AML-193 (cell line): ENCODE results near the gene STXBP1.
"Not testable (repeated sequence)": the region's sequence is repeated elsewhere in the genome, so short reads cannot be mapped to it uniquely, and the experiment has no call there.

Experiments
- DNase-seq, 2 experiments: peaks; one replicate each; lab custom pipeline; 2025; lab: John Stamatoyannopoulos, UW

STXBP1 gene

DNA sequence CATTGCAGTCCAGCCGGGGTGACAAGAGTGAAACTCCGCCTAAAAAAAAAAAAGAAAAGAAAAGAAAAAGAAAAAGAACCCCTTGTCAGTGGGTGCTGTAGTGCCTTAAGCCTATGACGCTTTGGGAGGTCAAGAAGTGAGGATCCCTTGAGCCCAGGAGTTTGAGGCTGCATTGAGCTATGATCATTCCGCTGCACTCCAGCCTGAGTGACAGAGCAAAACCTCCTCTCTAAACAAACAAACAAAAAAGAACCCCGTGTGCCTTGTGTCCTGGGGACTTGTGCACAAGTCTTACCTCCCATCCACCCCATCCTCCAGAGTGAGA lies 33.5 kb upstream of the STXBP1 start:
- DNase-seq, result no peak

DNA sequence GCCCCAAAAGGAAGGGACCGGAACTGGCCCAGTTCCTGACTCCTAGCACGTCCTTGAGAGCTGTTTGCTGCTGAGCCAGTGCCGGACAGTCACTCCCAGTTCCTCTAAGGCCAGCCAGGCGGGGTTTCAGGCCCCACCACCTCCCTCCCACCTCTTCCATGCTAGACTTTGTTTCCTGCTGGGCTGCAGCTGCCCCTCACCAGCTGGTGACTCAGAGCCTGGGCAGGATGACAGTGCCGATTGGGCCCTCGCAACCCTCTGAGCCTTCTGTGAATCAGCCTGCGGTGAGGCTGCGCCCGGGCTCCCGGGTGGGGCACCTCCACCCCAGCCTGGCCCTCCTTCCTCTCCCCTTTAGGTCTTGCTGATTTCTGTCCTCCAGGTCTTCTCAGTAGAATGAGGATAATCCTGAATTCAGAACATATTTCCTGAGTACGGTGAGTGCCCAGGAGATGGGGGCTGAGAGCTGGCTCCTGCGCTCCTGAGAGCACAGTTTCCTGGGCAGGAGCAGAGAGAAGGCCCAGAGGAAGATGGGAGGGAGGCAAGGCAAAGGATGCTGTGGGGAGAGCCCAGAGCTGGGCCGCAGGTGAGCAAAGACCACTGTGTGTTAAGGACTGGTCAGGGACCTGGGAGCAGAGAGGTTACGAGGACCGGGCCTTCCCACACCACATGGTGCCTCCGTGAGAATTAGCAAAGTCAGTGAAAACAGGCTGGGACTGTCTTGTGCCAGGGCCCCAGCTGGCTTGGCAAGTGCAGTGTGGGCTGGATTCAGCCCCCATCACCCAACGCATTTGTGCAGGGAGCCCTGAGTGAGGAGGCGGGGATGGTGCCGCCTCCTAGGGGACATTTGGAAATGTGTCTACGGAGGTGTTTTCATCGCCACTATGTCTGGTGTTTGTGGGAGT lies 32.9 kb upstream of the STXBP1 start:
- DNase-seq, result peak; percentile 74 to 80

DNA sequence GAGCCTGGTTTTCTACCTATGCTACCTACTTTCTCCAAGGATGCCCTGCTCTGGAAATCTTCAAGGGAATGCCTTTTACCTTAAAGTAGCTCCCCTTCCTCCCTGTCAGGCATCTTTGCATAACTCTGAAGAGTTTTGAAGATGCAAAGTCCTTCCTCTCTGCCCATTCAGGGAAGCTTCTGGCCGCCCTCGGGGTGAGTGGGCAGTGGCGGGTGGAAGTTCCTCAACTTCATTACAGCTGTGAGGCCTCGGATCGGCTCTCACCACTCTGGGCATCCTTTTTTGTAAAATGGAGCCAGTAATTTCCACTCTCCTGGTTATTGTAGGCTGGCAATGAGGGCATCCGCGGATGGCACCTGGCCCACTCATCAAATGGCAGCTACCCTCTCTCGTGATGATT lies 31.7 kb upstream of the STXBP1 start:
- DNase-seq, result no peak

DNA sequence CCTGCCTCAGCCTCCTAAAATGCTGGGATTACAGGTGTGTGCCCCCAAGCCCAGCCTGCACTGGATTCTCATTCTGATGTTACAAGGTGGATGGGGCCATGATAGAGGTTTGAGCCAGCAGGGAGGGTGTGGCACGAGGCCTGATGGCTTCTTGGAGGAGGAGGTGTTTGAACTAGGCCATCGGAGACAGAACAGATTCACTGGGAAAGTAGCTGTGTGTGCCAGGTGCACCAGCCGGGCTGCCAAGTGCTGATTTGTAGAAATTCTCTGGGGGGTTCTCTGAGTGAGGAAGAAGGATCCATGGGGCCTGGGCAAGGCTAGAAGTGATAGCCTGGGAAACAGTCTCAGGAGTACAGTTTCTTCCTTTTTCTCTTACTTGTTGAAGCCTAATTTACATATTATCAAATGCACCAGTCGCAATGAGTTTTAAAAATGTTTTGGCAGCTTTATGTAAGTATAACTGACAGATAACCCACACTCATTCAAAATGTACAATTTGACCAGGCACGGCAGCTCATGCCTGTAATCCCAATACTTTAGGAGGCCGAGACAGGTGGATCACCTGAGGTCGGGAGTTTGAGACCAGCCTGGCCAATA lies 31.1 kb upstream of the STXBP1 start:
- no peak for DNase-seq

DNA sequence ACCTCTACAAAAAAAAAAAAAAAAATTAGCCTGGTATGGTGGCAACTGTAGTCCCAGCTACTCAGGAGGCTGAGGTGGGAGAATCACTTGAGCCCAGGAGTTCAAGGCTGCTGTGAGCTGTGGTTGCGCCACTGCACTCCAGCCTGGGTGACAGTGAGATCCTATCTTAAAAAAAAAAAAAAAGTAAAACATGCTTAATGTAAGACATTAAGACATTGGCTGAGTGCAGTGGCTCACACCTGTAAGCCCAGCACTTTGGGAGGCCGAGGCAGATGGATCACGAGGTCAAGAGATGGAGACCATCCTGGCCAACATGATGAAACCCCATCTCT lies 27.6 kb upstream of the STXBP1 start:
- not testable (repeated sequence) for DNase-seq

DNA sequence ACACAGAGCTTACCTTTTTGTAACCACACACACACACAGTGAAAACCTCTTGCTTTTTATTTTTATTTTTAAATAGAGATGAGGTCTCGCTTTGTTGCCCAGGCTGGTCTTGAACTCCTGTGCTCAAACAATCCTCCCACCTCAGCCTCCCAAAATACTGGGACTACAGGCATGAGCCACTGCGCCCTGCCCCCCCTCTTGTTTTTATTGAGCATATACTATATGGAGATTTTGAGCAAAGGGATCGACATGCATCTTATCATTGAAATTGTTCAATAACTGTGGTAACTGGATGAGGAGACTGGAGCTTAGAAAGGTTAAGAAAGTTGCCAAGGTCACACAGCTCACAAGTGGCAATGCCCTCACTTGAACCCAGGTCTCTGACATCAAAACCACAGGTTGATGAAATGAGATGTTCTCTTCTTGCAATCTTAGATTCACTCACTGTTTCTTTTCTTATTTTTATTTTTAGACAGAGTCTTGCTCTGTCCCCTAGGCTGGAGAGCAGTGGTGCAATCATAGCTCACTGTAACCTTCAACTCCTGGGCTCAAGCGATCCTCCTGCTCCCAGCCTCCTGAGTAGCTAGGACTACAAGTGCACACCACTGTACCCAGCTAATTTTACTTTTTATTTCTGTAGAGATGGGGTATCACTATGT lies 26.8 kb upstream of the STXBP1 start:
- no peak for DNase-seq

DNA sequence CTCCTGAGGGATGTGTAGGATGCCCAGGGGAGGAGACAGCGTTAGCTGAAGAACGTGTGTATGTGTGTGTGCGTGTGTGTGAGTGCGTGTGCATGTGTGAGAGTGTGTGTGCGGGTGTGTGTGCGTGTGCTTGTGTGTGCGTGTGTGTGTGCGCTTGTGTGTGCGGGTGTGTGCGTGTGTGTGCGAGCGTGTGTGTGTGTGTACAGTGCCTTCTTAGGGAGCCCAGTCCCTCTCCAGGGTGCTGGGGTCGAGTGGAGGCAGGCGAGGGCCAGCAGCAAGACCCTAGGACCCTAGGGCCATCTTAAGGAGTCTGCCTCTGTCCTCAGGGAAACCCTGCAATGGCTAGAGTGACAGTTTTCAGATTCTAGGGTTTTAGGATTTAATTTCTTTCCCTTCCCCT lies 26.0 kb upstream of the STXBP1 start:
- no peak for DNase-seq

DNA sequence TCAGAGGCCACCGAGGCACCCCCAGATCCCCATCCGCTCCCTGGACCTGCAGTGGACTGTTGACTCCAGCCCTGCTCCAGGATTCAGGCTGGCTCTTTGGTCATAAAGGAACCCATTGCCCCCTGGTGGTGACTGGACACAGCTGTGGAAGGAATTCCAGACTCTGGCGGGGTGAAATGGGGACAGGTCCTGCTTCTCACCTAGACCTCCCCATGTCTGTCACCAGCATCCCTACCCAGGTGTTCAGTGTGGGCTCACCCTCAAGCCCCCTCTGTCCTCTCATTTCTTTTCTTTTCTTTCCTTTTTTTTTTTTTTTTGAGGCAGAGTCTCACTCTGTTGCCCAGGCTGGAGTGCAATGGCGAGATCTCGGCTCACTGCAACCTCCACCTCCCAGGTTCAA lies 25.5 kb upstream of the STXBP1 start:
- peak; percentile 54 to 56 for DNase-seq

DNA sequence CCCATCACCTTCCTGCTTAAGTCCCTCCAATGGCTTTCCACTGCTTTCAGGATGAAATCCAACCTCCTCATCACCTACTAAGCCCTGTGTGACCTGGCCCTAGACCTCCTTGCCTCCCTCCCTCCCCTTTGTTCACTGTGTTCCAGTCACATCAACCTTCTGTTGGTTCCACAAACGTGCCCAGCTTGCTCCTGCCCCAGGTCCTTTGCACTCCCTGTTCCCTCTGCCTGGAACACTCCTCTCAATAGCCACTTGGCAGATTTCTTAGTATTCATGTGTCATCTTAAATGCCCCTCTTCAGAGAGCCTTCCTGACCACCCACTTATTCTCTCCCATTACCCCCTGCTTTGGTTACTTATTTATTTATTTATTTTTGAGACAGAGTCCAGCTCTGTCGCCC lies 24.1 kb upstream of the STXBP1 start:
- no peak for DNase-seq

DNA sequence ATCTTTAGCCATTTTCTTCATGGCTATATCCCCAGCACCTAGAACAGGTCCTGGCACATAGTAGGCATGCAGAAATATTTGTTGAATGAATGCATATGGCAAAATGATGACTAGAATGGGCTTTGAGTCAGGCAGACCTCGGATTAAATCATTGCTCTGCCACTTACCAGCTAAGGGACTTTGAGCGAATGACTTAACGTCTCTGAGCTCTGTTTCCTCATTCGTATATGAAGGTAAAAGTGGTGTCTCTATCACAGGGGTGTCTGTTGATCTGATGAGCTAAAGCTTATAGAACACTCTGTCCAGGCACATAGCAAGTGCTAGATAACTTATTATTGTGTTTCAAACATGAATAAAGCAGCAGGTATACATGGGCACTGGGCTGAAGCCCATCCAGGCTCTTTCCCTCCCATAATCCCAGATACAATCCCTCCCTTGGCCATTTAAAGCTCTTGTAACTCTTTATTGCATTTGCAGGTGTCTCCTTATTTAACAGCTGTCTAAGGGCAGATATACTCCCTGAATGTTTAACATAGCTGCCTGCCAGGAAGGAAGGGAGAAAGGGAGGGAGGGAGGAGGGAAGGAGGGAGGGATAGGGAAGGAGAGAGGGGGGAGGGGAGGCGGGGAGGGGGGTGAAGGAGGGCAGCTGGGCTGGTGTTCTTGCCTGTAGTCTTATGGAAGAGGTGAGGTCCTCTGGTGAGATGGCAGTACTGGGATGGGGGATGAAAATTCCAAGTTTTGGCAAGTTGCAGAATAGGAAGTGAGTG lies 23.2 kb upstream of the STXBP1 start:
- DNase-seq, result no peak

DNA sequence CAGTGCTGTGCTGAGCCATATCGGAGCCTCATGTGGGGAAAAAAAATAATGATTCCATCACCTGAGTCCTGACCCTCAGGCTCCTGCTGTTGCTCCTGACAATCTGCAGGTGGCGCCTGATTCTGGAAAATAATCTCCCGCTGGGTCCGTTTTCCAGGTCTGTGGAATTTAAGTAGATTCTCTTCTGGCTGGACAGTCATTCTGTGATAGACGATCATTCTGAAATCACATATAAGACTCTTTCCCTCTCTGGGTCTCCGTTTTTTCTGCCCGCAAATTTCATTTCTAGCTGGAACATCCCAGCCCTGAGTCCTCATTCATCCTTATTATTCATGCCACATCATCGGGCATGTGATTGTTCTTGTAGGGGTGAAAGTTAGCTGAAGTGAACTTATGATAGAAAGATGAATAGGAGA lies 22.1 kb upstream of the STXBP1 start:
- peak; percentile 22 to 42 for DNase-seq

DNA sequence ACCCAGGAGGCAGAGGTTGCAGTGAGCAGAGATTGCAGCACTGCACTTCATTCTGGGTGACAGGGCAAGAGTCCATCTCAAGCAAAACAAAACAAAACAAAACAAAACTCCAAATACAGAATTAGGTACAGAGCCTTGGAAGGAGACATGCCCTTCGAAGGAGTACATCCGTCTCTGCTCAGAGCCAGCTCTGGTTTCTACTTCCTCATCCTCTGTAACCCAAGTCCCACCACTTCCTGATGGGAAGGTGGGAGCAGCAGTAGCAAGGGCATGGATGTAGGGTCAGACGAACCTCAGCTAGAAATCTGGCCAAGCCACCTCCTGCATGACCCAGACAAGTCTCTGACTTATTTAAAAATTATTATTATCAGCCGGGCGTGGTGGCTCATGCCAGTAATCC lies 16.5 kb upstream of the STXBP1 start:
- no peak for DNase-seq

DNA sequence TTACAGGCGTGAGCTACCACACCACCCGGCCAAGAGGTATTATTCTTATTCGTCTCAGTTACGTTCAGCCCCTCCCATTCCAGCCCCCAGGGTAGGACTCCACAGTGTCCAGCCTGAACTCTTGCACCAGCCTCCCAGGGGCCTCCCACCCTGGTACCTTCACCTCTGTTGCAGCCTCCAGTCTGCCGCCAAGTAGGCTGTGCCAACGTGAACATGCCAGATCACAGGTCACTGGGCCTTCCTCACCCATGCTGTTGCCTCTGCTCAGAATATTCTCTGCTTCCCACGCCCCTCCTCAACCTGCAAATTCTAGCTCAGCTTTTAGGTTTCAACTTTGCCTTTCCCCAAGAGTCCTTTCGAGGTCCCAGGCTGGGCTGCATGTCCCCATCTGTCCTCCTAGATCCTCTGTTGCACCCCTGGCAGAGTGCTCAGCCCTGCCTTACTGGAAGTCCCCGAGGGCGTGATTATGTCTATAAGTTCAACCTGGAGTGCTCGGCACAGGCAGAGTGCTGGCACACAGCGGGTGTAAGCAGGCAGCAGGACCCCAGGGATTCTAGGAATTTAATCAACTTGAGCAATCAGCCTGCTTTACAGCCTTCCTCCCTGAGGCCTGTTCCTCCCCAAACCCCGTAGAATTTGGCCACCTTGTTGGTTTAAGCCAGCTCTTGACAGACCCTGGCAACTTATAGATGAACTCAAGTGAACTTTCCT lies 13.1 kb upstream of the STXBP1 start:
- DNase-seq, result no peak

DNA sequence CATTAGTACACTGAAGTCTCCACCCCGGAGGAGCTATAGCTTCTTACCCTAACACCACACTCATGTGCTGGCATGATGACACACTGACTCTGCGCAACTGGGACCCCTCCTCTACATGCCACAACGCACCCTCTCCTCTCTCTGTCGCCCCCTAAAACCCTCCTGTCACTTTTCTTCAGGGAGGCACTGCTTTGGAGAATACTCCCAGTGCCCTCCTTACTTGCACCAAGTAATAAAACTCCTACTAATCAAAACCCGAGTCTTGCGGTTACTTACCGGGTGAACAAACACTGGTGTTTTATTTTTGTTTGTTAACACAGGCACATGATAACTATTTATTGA lies 12.6 kb upstream of the STXBP1 start:
- DNase-seq, result no peak

DNA sequence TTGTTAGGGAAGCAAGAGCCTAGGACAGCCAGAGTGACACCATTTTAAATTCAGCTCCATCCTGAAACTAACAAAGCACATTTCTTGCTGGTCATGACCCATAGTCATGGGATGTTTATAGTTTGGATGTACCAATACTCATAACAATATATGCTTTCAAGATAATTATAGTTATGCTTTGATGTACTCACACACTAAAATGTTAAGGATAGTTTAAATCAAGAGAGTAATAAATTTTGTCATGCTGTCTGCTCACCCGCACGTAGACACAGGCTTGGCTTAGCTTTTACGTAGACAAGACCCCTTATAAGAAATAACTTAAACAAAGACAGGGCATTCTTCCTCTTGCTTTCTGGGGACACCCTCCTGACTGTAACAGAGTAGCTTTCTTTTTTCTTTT lies 8.9 kb upstream of the STXBP1 start:
- DNase-seq, result no peak

DNA sequence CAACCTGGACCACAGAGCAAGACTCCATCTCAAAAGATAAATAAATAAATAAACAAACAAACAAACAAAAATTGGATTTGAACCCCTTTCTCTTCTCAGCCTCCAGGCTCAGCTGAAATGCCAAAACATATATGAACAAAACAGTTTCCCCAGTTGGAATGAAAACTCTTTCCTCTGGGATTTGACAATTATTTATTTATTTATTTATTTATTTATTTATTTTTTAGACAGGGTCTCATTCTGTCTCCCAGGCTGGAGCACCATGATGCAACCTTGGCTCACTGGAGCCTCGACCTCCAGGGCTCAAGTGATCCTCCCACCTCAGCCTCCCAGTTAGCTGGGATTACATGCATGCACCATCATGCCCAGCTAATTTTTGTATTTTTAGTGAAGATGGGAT lies 6.0 kb upstream of the STXBP1 start:
- no peak for DNase-seq

DNA sequence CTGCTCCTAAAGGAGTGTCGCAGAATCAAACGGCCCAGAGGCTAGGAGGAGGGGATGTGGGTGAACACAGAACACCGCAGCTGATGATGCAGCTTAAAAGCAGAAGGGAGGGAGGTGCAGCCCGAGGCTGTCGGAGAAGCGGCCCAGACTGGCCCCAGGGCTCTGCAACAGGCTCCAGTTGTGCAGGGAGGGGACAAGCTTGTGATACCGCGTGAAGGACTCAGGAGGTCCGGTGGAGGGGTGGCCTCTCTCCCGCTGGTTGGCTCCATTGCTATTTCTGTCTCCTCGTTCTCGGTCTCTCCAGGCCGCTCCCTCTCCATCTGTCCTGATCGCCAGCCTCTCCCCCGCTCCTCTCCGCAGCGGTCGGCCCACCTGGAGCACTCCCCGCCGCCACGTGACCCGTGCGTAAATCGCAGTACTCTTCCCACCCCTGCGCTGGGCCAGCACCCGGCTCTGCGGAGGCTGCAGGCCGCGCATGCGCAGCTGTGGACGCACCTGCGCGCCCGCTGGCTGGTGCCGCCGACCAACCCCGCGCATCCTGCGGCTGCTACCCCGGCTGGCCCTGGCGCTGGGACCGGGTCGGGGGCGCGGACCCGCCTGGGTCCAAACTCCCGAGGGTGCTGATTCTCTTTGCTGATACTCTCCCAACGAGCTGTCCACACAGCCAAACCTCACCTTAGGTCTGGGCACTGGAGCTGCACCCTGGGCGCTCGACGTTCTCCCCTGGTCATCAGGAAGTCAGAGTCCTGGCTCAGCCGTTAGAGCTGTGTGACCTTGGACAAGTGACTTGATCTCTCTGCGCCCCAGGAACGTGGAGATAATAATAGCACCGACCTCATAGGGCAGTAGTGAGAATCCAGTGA lies 3.7 kb upstream of the STXBP1 start:
- DNase-seq, result peak; percentile 39 to 60

DNA sequence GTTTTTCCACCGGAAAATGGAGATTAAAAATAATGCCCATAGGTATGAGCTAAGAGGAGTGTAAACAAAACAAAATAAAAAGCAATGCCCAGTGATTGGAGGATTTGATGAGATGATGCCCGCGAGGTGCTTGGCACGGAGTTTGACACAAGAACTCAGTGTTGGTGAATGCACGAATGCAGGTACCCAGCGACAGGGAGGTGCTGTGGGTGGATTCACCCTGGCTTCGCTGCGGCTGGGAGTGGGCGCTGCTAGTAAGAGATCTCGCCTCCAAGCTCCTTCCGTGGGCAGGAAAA lies 526 bp upstream of the STXBP1 start:
- no peak for DNase-seq

DNA sequence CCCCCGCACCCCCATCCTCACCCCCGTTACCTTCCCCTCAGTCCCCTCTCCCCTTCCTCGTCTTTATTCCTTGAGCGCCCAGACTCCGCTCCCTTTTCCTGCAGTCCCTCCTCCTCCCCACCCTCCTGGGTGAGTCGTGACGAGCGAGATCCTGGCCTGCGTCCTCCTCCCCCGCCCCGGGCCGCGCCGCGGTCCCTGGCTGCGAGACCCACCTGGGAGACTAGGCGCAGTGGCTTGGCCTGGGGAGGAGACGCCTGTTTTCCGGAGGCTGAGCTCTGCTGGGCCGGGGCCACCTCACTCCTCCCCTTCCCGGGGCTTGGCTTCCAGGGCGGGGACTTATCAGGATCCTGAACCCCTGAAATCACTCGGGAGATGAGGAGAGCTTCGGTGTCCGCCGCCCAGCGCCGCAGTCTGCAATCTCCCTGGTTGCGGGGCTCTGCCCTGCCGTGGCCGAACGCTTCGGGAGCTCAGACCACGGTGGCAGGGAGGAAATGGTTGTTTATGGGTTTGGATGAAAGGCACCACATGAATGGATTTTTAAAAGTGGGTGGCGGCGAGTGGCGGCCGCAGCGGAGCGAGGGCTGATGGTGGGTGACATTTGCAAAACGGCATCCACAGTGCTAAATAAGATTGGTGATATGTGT lies 984 bp downstream of the STXBP1 start:
- no peak for DNase-seq

DNA sequence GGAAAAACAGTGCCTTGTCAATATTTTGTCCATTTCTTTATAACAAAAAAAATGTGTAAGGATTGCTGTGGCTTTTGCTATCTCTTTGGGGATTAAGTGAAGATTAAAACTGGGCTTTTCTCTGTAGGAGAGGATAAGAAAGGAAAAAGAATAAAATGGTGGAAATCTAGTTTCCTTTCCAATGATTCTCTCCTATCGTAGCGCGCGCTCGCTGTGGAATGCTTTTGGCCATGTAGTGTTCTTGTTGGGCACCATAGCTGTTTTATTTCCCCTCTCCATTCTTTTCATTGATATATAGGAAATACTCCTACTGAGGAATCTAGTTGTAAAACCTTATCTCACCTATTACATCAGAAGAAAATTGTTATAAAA lies 1.5 kb downstream of the STXBP1 start:
- no peak for DNase-seq

DNA sequence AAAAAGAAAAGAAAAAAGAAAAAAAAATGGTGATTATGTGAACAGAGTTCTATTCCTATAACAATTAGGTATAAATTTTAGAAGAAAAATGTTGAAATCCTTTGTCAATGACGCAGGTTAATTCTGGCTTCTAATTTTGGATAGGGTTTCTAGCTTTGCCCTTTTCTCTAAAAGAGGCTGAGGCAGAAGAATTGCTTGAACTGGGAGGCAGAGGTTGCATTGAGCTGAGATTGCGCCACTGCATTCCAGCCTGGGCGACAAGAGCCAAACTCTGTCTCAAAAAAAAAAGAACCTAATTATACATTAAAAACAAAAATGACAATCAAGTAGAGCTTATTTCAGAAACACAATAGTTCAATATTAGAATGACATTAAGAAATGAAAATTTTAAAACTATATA lies 2.9 kb downstream of the STXBP1 start:
- DNase-seq, result no peak
